PFSK-1 (cell line): ENCODE results near the gene ASCL1.

Experiments
- FOXP2 ChIP-seq: optimal IDR thresholded peaks from 2 replicates; pipeline ENCODE3; 2011; ENCODE audit warnings: borderline replicate concordance, control low read depth, inconsistent platforms; ENCODE audit not compliant: insufficient read depth; ENCODE audit errors: extremely low read length, extremely low read depth
- POLR2AphosphoS5 ChIP-seq: IDR thresholded peaks from 2 replicates; pipeline ENCODE4 v1.6.1; 2012; ENCODE audit warnings: low read depth, mild to moderate bottlenecking, control low read depth, low read length, moderate library complexity
- REST ChIP-seq, 2 experiments: IDR thresholded peaks; 2 replicates each; pipeline versions ENCODE4 v1.6.1 to v1.8.0; 2011 to 2012; ENCODE audit warnings: low read depth in 2 of 2, low read length in 2 of 2, control low read depth in 1 of 2, inconsistent platforms in 1 of 2, mild to moderate bottlenecking in 1 of 2, moderate library complexity in 1 of 2; ENCODE audit not compliant: insufficient read depth in 1 of 2
- SIN3A ChIP-seq: IDR thresholded peaks from 2 replicates; pipeline ENCODE4 v1.6.1; 2012; ENCODE audit warnings: mild to moderate bottlenecking, low read length, moderate library complexity, borderline replicate concordance; ENCODE audit not compliant: insufficient read depth
- TAF1 ChIP-seq: IDR thresholded peaks from 2 replicates; pipeline ENCODE4 v1.6.1; 2012; ENCODE audit warnings: low read length, control low read depth, borderline replicate concordance; ENCODE audit not compliant: insufficient read depth

Gene ASCL1

GRCh38 chr12:102970780-102971179 lies 13.3 kb downstream of the ASCL1 start:
- TF ChIP-seq FOXP2: no peak
- no peak for TF ChIP-seq TAF1
- TF ChIP-seq SIN3A: no peak
- TF ChIP-seq REST (IDR thresholded peaks at IDR 0.05; ENCODE audit: insufficient read depth in 1 of 2, low read depth in 2 of 2, low read length in 2 of 2): no peak

GRCh38 chr12:102971227-102971626 lies 13.8 kb downstream of the ASCL1 start:
- no peak for TF ChIP-seq POLR2AphosphoS5
- TF ChIP-seq SIN3A: no peak
- no peak for TF ChIP-seq REST (IDR thresholded peaks at IDR 0.05; ENCODE audit: insufficient read depth in 1 of 2, low read depth in 2 of 2, low read length in 2 of 2)
- TF ChIP-seq TAF1: no peak
- TF ChIP-seq FOXP2: no peak

- TF ChIP-seq POLR2AphosphoS5 (no peak), REST (IDR thresholded peaks at IDR 0.05; ENCODE audit: insufficient read depth in 1 of 2, low read depth in 2 of 2, low read length in 2 of 2) (no peak)
Measured at GRCh38 chr12:102973583-102973982, 16.1 kb downstream of the ASCL1 start.

DNA sequence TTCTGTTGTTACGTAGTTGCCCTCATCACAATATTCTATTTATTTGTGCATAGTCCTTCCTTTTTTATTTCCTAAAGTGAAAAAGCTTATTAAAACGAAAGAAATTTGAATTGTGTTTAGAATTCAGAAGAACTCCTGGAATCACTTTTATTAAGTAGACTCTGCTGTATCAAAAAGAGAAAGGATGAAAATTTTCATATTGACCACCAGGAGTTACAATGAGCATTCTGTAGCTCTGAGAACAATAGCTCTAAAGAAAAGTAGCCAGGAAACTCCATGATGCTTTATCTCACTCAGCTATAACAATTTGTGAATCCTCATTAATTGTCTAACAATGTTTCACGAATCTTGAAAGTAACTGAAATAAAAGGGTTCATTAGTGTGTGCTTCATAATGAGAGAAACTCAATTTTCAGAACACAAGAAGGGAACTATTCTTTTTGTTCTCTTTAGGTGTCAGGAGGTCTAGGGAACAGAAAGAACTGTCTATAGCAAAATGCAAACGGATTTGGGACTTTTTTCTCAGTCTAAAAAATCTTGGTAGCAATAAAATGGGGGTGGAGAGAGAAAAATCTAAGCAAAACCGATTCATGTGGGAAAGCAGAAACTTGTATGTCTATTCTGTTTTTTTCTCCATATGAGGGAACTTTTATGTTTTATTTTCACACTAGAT lies 19.3 kb downstream of the ASCL1 start:
- no peak for TF ChIP-seq REST (IDR thresholded peaks at IDR 0.05; ENCODE audit: insufficient read depth in 1 of 2, low read depth in 2 of 2, low read length in 2 of 2)
- no peak for TF ChIP-seq TAF1
- TF ChIP-seq SIN3A: no peak
- TF ChIP-seq FOXP2: no peak
- no peak for TF ChIP-seq POLR2AphosphoS5

DNA sequence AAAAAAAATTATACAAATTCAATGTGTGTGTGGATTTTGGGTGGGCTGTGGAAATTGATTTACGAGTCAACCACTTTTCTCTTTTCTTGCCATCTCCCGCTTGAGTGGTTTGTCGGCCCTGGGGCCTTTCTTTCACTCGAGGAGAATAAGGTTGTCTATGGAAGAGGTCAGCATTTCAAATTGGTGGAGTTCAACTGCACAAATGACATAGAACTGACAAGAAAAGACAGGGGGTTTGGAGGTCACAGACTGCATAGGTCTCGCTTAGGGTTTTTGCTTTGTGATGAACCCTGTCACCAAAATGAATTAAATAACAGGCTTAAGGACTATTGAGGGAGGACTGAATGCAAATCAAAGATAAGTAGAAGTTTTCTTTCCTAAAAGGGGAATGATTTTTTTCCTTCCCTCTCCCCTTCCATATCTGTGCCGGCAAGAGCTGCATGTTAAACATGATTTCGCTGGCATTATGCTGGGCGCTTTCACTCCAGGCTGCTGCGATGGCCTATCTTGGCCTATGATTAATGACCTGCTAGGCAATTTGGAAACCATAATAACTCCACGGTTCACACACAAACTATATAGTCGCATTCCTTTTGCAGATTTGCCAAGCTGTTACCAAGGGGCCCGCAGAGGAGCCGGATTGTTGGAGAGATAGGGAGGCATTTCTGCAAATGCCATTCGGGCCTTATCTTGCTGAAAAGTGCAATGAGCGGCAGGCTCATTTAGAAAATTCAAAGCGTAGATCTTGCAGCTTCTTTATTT lies 20.7 kb downstream of the ASCL1 start:
- no peak for TF ChIP-seq REST (IDR thresholded peaks at IDR 0.05; ENCODE audit: insufficient read depth in 1 of 2, low read depth in 2 of 2, low read length in 2 of 2)
